GM19240 (cell line): ENCODE data around the gene CDC42BPA.

ENCODE experiments used
- DNase-seq: peaks from one replicate; pipeline ENCODE4 v3.0.0; 2011; ENCODE audit warnings: low spot score; ENCODE audit not compliant: insufficient read length

CDC42BPA gene

DNA sequence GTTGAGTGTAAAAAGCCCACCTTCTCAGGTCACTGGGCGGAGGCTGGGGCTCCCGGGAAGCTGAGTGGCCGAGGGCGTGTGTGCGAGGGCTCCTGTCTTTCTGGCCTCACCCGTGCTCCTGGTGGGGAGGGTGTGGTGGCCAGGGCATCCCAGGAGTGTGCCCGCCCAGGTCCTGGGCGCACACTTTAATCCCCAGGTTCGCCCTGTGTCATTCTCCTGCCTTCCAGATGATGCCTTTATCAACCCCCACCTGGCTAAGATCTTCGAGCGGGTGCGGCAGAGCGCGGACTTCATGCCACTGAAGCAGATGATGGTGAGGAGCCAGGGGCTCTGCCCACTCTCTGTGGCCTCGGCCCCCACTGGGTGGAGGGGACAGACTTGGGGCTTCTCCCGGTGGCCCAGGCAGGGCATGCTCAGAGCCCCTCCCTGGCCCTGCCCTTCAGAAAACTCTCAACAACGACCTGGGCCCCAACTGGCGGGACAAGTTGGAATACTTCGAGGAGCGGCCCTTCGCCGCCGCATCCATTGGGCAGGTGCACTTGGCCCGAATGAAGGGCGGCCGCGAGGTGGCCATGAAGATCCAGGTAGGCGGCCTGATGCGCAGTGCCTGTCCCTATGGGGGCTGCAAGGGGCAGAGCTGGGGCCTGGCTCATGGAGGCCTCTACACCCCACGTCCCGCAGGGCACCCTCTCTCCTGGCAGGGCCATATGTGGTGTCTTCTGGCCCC is 335.7 kb downstream of the CDC42BPA start:
- no peak for DNase-seq

DNA sequence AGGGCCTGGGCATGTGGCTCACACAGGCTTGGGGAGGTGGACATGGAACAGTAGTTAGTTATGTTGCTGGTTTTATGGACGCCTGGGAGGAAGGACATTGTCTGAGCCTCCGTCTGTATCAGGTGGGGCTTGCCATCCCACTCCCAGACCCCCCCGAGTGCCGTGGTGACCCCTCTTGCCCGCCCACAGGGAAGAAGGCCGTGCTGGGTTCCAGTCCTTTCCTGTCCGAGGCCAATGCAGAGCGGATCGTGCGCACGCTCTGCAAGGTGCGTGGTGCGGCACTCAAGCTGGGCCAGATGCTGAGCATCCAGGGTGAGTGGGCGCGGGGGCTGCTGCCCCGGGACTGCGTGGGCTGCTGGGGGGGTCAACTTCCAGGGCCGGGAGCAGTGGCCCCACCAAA is 336.5 kb downstream of the CDC42BPA start:
- no peak for DNase-seq

DNA sequence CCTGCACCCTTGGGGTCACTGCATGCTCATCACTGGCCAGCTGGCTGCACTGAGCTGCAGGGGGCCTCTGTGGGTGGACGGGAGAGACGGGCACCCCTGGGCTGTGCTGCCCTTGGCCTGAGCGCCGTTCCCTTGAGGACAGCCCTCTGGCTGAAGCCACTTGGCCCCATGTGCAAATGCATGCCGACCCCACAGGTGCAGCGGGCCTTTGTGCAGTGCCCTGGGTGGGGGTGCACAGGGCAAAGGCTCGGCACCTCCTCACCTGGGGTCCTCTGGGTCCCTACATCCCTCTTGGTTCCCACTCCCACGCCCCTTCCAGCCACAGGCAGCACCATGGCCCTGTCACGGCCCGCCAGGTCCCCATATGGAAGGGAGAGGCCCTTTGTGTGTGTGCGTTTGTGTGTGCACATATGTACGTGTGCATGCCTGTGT is 336.9 kb downstream of the CDC42BPA start:
- no peak for DNase-seq

DNA sequence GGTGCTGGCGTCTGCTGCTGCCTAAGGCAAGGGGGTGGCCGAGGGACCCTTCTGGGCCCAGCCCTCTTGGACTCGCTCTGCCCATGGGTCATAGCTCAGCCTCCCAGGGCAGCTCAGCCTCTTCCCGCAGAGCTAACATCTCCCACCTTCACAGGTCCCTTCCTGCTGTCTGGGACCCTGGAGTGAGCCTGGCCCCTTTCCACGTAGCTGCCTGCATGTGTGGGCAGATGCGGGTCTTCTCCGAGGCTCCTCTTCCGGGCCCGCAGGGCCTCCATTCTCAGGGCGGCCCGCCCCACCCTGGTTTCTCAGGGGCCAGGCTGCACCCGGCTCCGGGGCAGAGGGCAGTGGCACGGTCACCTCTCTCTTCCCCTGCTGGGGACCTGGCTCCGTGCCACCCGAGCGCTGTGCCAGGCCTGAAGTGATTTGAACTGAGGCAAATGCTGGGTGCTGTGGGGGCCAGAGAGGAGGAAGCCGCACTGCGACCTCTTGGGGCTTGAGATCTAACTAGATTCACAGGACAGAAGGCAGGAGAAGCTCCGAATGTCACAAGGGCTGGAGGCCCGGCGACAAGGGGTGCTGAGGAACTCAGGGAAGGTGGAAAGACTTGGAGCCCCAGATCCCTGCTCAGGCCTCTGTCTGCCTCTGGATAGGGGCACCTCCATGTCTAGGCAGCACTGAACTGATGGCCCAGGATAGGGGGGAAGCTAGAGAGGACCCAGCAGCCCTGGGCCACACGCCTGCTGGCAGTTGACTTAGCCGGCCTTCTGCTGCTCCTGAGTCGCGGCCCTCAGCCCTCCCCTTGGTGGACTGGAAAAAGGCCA is 337.5 kb downstream of the CDC42BPA start:
- no peak for DNase-seq

DNA sequence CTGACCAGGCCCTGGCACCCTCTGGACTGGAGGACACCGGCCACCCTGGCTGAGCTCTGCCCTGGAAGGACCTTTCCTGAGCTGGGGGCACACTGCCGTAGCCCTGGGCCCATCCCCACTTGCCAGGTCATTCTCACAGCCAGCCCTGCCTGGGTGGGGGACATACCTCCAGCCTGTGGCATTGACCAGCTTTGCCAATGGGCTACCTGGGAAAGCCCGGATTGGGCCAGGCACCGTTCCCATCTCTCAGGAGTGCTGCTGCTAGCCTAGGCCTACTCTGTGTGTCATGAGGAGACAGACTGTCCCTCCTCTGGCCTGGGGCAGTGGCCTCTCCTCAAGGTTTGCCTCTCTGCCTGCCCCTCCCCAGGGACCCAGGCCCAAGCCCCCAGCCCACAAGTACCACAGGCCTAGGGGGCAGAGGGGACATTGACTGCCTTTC is 338.2 kb downstream of the CDC42BPA start:
- no peak for DNase-seq

DNA sequence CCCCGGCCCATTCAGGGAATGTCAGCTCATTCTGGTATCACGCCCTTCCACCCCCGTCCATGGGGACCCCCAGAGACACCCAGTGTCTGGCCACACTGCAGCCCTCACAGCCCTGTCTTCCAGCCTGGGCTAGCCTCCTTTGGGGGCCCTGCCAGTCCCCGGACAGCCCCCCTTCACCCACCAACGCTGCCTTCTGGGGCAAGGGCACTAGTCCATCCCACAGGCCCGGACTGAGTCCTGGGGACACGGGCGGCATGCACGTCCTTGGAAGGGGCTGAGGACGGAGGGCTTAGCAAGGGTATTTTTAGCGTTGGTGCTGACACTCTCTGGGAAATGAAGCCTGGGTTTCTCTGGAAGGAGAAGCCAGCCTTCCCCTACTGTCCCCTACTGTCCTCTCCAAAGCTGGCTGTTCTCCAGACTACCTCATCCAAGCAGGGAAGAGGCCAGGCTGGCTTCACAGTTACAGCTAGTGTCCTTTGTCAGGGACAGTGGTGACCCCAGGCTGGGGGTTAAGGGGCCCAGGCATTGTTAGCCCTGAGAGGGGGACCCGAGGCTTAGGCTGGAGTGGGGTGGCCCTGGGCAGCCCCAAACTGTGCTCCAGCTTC is 338.7 kb downstream of the CDC42BPA start:
- no peak for DNase-seq

DNA sequence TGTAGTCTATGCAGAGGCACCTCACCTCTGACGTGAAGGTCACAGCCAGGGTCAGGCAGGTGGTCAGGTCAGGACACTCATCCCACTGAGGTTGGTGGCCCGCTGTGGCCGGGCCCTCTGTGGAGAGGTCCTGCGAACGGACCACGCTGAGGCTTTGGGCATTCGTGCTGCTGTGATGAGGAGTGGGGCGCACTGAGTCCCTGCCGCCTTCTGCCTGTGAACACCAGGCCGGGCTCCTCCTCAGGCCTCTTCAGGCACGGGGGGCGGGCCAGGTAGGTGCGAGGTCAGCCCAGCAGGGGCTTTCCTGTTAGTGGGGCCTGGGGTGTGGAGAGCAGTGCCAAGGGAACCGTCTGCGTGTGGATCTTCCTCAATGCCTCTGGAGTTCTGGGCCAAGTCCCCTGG is 339.2 kb downstream of the CDC42BPA start:
- DNase-seq, result no peak

DNA sequence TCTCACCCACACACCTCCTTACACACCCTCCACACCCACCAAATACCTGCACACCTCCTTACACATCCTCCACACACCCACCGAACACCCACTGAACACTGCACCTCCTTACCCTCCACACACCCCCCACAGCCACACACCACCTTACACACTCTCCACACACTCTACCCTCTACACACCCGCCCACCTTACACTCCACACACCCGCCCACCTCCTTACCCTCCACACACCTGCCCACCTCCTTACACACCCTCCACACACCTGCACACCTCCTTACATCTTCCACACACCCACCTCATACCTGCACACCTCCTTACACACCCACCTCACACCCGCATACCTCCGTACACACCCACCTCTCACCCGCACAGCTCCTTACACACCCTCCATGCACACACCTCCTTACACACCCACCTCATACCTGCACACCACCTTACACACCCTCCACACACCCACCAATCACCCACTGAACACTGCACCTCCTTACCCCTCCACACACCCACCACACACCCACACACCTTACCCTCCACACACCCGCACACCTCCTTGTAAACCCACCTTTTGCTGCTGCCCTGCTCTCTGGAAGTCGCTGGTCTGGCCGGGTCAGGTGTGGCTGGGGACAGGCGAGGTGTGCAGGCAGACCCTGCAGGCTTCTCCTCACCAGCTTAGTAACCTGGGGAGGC is 339.7 kb downstream of the CDC42BPA start:
- no peak for DNase-seq

DNA sequence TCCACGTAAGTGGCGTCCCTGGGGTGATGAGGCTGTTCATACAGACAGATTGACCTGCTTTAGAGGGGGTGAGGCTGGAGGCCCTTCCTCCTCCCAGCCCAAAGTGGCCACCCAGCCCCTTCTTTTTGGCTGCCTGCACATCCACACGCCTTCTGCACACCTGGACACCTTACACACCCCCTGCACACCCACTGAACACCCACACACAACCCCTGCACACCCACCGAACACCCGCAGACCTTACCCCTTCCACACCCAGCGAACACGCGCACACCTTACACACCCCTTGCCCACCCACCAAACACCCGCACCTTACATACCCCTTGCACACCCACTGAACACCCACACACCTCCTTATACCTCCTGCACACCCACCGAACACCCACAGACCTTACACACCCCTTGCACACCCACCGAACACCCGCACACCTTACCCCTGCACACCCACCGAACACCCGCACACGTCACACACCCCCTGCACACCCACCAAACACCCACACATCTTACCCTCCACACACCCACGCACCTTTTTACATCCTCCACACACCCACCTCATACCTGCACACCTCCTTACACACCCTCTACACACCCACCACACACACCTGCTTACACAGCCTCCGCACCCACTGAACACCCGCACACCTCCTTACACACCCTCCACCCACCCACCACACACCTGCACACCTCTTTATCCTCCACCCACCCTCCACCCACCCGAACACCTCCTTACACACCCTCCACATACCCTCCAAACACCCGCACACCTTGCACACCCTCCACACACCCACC is 340.5 kb downstream of the CDC42BPA start:
- DNase-seq, result no peak

DNA sequence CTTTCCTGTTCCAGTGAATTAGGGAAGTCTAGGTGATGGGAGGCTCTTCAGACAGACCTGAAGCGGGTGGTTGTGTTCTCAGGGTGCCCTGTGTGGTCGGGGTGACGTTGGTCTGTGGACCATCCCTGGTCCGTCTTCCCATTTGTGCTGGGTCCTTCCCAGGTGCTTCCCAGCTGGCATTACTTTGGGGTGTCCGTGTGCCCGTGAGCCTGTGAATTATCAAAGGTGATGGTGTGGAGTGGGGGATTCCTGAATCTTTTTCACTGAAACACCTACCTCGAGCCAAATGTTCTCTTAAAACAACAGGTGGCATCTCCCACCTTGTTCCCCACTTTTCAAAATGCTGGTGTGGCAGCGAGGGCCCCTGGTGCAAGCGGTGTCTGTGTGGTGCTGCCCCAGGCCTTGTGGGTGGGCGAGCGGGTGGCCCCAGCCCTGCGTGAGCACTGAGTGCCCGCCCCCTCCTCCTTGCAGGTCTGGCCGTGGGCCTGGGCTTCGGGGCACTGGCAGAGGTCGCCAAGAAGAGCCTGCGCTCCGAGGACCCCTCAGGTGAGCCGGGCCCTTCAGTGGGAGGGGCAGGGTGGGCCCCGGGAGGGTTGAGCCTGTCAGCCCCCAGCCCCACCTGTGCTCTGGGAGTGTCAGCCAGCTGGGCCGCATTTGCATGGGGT is 341.2 kb downstream of the CDC42BPA start:
- DNase-seq, result no peak

DNA sequence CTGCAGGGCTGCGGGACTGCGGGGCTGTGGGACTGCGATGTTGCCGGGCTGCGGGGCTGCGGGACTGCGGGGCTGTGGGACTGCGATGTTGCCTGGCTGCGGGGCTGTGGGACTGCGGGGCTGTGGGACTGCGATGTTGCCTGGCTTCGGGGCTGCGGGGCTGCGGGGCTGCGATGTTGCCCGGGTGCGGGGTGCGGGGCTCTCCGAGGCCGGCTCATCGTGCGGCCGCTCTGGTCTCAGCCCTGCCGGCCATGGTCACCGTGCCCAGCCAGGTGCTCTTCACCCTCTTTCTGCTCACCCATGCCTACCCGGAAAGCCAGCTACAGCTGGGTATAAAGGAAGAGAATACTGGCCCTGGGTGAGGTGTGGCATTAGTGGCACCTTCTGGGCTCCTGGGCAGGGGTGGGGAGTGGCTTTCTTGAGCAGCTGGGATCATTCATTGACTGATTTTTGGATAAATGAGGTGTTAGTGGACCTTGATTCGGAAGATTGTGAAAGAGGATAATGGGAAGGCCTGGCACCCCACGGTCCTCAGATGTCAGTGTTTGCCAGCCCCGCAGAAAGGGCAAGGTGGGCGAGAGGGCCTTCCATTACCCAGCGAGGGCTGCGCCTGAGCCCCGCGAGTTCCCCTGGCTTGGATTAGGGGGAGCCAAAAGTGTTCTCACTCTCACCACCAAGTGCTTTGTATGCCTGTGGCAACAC is 341.9 kb downstream of the CDC42BPA start:
- DNase-seq, result no peak

DNA sequence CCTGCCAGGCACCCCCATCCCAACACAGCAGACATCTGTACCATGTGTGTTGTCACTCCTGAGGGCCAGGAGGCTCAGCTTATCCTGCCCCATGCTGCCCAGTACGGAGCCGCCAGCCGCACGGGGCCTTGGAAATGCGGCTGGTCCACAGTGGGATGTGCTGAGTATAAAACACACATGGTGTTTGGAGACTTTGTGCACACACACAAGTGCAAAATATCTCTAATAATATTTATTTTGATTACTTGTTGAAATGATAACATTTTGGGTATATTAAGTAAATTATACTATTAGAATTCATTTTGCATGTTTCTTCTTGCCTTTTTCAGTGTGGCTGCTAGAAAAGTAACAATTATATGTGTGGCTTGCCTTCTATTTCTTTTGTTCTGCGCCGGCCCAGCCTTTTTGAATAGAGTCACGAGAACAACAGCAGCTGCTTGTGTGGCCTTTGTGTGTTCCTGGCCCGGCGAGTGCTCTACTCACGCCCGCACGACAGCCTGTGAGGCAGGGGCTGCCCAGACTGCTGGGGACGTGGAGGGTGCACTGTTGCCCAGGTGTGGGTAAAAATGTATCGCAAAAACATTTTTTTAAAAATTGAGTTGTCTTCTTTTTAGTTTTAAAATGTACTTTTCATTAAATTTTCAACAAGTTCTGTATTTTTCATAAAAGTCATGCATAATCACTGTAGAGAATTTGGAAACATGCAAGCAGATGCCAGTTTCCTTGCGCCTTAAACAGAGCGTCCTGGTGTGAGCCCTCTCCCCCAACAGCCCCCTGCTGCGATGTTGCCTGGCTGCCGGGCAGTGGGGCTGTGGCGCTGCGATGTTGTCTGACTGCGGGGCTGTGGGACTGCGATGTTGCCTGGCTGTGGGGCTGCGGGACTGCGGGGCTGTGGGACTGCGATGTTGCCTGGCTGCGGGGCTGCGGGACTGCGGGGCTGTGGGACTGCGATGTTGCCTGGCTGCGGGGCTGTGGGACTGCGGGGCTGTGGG is 342.7 kb downstream of the CDC42BPA start:
- DNase-seq, result no peak

DNA sequence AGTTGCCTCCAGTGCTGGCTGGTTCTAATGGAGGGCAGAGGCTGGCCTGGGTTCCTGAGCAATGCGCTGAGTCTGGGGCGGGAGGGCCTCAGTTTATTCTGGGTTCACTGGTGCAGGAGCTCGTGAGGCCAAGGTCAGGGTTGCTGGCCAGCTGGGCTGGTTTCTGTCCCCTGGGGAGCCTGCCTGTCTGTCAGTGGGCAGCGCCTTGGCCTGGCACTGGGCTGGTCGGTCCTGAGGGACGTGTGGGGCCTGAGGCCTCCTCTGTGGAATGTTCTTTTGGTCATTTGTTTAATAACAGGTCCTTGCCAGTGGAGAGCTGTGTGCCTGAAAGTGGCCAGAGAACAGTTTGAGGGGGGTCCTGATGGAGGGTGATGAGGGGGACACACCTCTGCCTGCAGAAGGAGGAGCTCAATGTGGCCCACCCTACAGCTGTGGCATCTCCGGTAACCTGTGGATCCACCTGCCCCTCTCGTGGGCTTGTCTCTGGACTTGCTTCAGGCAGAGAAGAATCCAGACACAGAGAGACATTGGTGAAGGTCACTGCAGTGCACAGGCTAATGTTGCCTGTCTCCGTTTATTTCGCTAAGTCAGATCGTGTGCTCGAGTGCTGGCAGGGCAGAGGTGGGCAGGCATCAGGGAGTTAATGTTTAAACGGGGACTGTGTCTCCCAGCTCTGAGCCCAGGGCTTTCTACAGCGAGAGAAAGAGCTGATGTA is 343.6 kb downstream of the CDC42BPA start:
- no peak for DNase-seq

DNA sequence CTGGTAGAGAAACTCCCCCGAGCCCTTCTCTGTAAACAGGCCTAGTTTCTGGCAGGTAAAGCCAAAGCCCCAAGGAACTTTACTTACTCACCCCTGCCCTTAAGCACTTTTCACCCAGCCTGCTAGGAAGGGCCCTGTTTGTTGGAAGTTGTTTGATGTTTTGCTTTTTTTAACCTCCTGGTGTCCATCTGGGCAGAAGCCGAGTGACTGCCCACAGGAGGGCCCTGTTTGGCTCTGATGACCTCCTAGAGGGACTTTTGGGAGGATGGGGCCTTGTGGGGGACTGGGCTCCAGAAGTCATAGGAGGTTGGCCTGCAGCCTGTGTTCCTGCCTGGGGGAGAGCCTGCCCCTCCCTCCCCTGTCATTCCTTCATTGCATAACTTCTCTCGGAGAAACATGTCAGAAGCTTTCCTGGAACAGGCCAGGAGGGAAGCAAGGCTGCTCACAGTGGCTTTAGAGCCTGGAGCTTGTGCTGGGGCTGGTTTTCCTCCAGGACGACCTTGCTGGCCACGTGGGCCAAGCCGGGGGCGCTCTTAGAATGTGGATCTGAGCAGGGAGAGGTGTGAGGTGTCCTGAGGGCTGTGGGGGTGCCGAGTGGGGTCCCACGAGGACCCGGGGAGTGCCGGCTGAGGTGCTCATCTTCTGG is 344.3 kb downstream of the CDC42BPA start:
- DNase-seq, result no peak

DNA sequence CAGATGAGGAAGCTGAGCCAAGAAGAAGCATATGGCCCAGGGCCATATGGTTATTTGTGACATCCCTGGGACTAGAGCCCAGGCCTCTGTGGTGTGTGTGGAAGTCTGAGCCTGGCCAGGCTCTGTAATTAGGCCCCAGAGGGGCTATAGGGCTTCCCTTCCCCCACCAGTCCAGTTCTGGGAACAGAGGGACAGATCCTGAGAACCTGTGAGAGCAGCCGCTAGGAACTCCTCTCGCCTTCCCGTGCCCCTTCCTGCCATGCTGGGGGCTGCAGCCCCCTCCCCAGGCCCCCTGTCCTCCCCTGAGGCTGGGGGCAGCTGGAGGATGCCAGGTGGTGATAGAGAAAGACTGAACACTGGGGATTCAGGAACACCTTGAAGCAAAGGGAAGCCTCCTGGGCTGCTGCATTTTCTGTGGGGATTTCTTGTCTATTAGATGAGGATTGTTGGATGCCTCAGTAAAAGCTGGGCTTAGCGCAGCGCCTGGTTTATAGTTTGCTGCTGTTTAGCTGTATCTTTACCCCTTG is 344.9 kb downstream of the CDC42BPA start:
- DNase-seq, result no peak

DNA sequence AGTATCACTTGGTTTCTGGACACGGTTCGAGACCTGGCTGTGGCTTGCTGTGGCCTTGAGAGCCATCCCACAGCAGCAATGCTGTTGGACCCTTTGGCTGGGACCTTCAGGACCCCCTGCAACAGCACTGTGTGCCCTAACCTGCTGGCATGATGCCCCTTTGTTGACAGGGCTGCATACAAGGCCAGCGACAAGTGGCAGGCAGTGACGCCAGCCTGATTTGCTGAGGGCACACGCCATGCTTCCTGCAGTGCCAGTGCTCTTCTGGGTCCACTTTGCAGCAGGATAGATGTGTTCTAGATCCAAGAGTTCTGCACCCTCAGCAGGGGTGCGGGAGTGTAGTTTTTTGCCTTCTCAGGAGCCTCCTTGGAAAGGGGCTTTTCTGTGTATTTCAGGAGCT is 345.4 kb downstream of the CDC42BPA start:
- no peak for DNase-seq

DNA sequence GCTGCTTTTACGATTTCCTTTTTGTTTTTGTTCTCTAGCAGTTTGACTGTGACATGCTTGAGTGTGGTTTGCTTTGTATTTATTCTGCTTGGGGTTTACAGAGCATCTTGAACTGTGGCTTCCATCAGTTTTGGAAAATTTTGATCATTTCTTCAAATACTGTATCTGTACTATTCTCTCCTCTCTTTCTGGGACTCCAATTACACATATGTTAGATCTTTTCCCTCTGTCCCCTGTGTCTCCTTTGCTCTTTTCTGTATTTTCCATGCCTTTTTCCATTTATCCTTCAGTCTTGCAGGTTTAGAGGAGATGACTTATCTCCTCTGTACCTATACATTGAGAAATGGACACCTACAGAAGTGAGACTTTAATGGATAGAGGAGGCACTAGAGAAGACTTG is 346.5 kb downstream of the CDC42BPA start:
- DNase-seq, result no peak
